SK-N-SH treated with all-trans-retinoic acid at 6 μM for 48 hours (cell line): ENCODE results near the gene DENND4B.

Experiments
- ATAC-seq: fragments of 200-7000 bp; cut with Tn5 transposase; 3 replicates; pipeline ENCODE4 v1.9.1; 2020; ENCODE audit warnings: mild to moderate bottlenecking, moderate library complexity
- ARNTL ChIP-seq: fragments of 450-650 bp; formaldehyde crosslinking; IDR thresholded peaks from 2 replicates; pipeline ENCODE4 v1.5.0; 2020; ENCODE audit warnings: low read depth, mild to moderate bottlenecking, moderate library complexity, borderline replicate concordance
- BACH2 ChIP-seq: fragments of 250-450 bp; sonication (Bioruptor Pico); IDR thresholded peaks from 2 replicates; pipeline ENCODE4 v1.9.0; 2021; ENCODE audit warnings: mild to moderate bottlenecking, borderline replicate concordance
- CSDC2 ChIP-seq: fragments of 250-450 bp; sonication (Bioruptor Pico); IDR thresholded peaks from 2 replicates; pipeline ENCODE4 v1.5.0; 2020; ENCODE audit warnings: mild to moderate bottlenecking, moderate library complexity
- ESRRG ChIP-seq: fragments of 250-450 bp; sonication (Bioruptor Pico); IDR thresholded peaks from 2 replicates; pipeline ENCODE4 v1.6.1; 2021; ENCODE audit warnings: mild to moderate bottlenecking
- GLIS3 ChIP-seq: fragments of 250-450 bp; sonication (Bioruptor Pico); IDR thresholded peaks from 2 replicates; pipeline ENCODE4 v1.5.0; 2020; ENCODE audit warnings: mild to moderate bottlenecking, moderate library complexity
- ISL1 ChIP-seq: fragments of 250-450 bp; sonication (Bioruptor Pico); IDR thresholded peaks from 2 replicates; pipeline ENCODE4 v2.1.2; 2022; ENCODE audit warnings: mild to moderate bottlenecking, moderate library complexity
- OSR1 ChIP-seq: fragments of 250-450 bp; sonication (Bioruptor Pico); IDR thresholded peaks from 2 replicates; pipeline ENCODE4 v1.8.0; 2022; ENCODE audit warnings: moderate library complexity, mild to moderate bottlenecking, inconsistent platforms
- PPARA ChIP-seq: fragments of 250-450 bp; sonication (Bioruptor Pico); IDR thresholded peaks from 2 replicates; pipeline ENCODE4 v1.5.0; 2020; ENCODE audit warnings: mild to moderate bottlenecking, borderline replicate concordance
- RARB ChIP-seq: fragments of 250-450 bp; sonication (Bioruptor Pico); IDR thresholded peaks from 2 replicates; pipeline ENCODE4 v1.8.0; 2021; ENCODE audit warnings: mild to moderate bottlenecking, moderate library complexity
- SNAI2 ChIP-seq: fragments of 250-450 bp; sonication (Bioruptor Pico); IDR thresholded peaks from 2 replicates; pipeline ENCODE4 v1.5.0; 2020; ENCODE audit warnings: mild to moderate bottlenecking, moderate library complexity
- TCF4 ChIP-seq: fragments of 250-450 bp; sonication (Bioruptor Pico); IDR thresholded peaks from 2 replicates; pipeline ENCODE4 v1.8.0; 2021; ENCODE audit warnings: mild to moderate bottlenecking, moderate library complexity, borderline replicate concordance
- TOX ChIP-seq: fragments of 250-450 bp; sonication (Bioruptor Pico); IDR thresholded peaks from 2 replicates; pipeline ENCODE4 v1.8.0; 2021; ENCODE audit warnings: mild to moderate bottlenecking, moderate library complexity, borderline replicate concordance
- ZC3H10 ChIP-seq: fragments of 250-450 bp; sonication (Bioruptor Pico); IDR thresholded peaks from 2 replicates; pipeline ENCODE4 v1.5.1; 2021; ENCODE audit warnings: mild to moderate bottlenecking, moderate library complexity
- ZFP3 ChIP-seq: fragments of 250-450 bp; sonication (Bioruptor Pico); IDR thresholded peaks from 2 replicates; pipeline ENCODE4 v1.5.0; 2020; ENCODE audit warnings: mild to moderate bottlenecking, moderate library complexity
- ZFP30 ChIP-seq: fragments of 450-650 bp; formaldehyde crosslinking; IDR thresholded peaks from 2 replicates; pipeline ENCODE4 v1.5.0; 2022; ENCODE audit warnings: mild to moderate bottlenecking, moderate library complexity
- ZNF70 ChIP-seq: fragments of 450-650 bp; formaldehyde crosslinking; IDR thresholded peaks from 2 replicates; pipeline ENCODE4 v1.5.0; 2020; ENCODE audit warnings: mild to moderate bottlenecking, moderate library complexity
- ZNF8 ChIP-seq: fragments of 450-650 bp; formaldehyde crosslinking; IDR thresholded peaks from 2 replicates; pipeline ENCODE4 v1.5.0; 2020; ENCODE audit warnings: mild to moderate bottlenecking, moderate library complexity
- TF ChIP-seq, protein P1 (sequence below): fragments of 250-450 bp; sonication (Bioruptor Pico); IDR thresholded peaks from 2 replicates; pipeline ENCODE4 v1.5.0; 2020; ENCODE audit warnings: mild to moderate bottlenecking, moderate library complexity
- TF ChIP-seq, protein P2 (sequence below): fragments of 250-450 bp; sonication (Bioruptor Pico); IDR thresholded peaks from 2 replicates; pipeline ENCODE4 v1.5.1; 2020; ENCODE audit warnings: low read depth, mild to moderate bottlenecking, moderate library complexity
- TF ChIP-seq, protein P3 (sequence below): fragments of 250-450 bp; sonication (Bioruptor Pico); IDR thresholded peaks from 2 replicates; pipeline ENCODE4 v1.5.1; 2021; ENCODE audit warnings: mild to moderate bottlenecking, moderate library complexity

DENND4B gene

GRCh38 chr1:153953859-153954365, 7.4 kb upstream of the DENND4B start:
- no peak for ATAC-seq
- TF ChIP-seq ZNF8 (CRISPR knock-in tag) (no peak), ARNTL (CRISPR knock-in tag) (no peak), ZFP3 (no peak), OSR1 (CRISPR knock-in tag) (no peak), PPARA (CRISPR knock-in tag) (no peak), RARB (no peak), GLIS3 (no peak), ZFP30 (no peak), ESRRG (CRISPR knock-in tag) (no peak), ZC3H10 (CRISPR knock-in tag) (no peak)

GRCh38 chr1:153951801-153952200, 5.3 kb upstream of the DENND4B start:
- ATAC-seq = no peak
- TF ChIP-seq ZNF70 = no peak
- no peak for TF ChIP-seq CSDC2 (CRISPR knock-in tag)
- no peak for TF ChIP-seq ESRRG (CRISPR knock-in tag)
- TF ChIP-seq RARB = no peak
- TF ChIP-seq, protein P1, sequence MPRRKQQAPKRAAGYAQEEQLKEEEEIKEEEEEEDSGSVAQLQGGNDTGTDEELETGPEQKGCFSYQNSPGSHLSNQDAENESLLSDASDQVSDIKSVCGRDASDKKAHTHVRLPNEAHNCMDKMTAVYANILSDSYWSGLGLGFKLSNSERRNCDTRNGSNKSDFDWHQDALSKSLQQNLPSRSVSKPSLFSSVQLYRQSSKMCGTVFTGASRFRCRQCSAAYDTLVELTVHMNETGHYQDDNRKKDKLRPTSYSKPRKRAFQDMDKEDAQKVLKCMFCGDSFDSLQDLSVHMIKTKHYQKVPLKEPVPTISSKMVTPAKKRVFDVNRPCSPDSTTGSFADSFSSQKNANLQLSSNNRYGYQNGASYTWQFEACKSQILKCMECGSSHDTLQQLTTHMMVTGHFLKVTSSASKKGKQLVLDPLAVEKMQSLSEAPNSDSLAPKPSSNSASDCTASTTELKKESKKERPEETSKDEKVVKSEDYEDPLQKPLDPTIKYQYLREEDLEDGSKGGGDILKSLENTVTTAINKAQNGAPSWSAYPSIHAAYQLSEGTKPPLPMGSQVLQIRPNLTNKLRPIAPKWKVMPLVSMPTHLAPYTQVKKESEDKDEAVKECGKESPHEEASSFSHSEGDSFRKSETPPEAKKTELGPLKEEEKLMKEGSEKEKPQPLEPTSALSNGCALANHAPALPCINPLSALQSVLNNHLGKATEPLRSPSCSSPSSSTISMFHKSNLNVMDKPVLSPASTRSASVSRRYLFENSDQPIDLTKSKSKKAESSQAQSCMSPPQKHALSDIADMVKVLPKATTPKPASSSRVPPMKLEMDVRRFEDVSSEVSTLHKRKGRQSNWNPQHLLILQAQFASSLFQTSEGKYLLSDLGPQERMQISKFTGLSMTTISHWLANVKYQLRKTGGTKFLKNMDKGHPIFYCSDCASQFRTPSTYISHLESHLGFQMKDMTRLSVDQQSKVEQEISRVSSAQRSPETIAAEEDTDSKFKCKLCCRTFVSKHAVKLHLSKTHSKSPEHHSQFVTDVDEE (CRISPR knock-in tag) = no peak
- no peak for TF ChIP-seq OSR1 (CRISPR knock-in tag)
- TF ChIP-seq PPARA (CRISPR knock-in tag) = no peak
- TF ChIP-seq, protein P2, sequence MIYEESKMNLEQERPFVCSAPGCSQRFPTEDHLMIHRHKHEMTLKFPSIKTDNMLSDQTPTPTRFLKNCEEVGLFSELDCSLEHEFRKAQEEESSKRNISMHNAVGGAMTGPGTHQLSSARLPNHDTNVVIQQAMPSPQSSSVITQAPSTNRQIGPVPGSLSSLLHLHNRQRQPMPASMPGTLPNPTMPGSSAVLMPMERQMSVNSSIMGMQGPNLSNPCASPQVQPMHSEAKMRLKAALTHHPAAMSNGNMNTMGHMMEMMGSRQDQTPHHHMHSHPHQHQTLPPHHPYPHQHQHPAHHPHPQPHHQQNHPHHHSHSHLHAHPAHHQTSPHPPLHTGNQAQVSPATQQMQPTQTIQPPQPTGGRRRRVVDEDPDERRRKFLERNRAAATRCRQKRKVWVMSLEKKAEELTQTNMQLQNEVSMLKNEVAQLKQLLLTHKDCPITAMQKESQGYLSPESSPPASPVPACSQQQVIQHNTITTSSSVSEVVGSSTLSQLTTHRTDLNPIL = no peak
- TF ChIP-seq ZFP30 = no peak
- TF ChIP-seq, protein P3, sequence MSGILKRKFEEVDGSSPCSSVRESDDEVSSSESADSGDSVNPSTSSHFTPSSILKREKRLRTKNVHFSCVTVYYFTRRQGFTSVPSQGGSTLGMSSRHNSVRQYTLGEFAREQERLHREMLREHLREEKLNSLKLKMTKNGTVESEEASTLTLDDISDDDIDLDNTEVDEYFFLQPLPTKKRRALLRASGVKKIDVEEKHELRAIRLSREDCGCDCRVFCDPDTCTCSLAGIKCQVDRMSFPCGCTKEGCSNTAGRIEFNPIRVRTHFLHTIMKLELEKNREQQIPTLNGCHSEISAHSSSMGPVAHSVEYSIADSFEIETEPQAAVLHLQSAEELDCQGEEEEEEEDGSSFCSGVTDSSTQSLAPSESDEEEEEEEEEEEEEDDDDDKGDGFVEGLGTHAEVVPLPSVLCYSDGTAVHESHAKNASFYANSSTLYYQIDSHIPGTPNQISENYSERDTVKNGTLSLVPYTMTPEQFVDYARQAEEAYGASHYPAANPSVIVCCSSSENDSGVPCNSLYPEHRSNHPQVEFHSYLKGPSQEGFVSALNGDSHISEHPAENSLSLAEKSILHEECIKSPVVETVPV = no peak
- no peak for TF ChIP-seq ISL1 (CRISPR knock-in tag)
- TF ChIP-seq ZFP3 = no peak
- TF ChIP-seq GLIS3 = no peak
- TF ChIP-seq BACH2 (CRISPR knock-in tag) = no peak

GRCh38 chr1:153951183-153951582, 4.7 kb upstream of the DENND4B start:
- TF ChIP-seq SNAI2 (no peak), BACH2 (CRISPR knock-in tag) (no peak), ISL1 (CRISPR knock-in tag) (no peak), TOX (CRISPR knock-in tag) (no peak), TCF4 (CRISPR knock-in tag) (no peak), ARNTL (CRISPR knock-in tag) (no peak), ZFP3 (no peak), ZNF8 (CRISPR knock-in tag) (no peak)
- TF ChIP-seq, protein P2 = no peak
- TF ChIP-seq, protein P3 = no peak
- no peak for ATAC-seq
